Kidney (tissue), 14 donors: ENCODE measurements around the gene PHF21B. TPM values are rescaled to one million over a fixed set of nuclear protein-coding genes. Genes with fewer than 3 reads are reported as not detected.
"Not testable (repeated sequence)": the region's sequence is repeated elsewhere in the genome, so short reads cannot be mapped to it uniquely, and the experiment has no call there.

Experiments used
- DNase-seq, 5 donors: peaks; one replicate each; pipeline ENCODE4 v3.0.0-alpha.2; 2013 to 2020
- FAIRE-seq: peaks from 2 replicates; lab custom pipeline; 2012; peaks lifted over from hg19 to GRCh38; lab: Jason Lieb, UNC
- H3K27ac ChIP-seq, 2 donors: one replicate each; pipeline ENCODE4 v1.7.0; 2013; ENCODE audit warnings: low read depth in 2 of 2, low read length in 2 of 2, inconsistent platforms in 1 of 2
- H3K27me3 ChIP-seq: one replicate; pipeline ENCODE4 v1.7.1; 2013; ENCODE audit warnings: low read length, inconsistent platforms; ENCODE audit not compliant: control insufficient read depth, insufficient read depth
- H3K36me3 ChIP-seq, 3 donors: one replicate each; pipeline versions ENCODE4 v1.7.0 to v1.7.1; 2013; ENCODE audit warnings: low read length in 3 of 3, control low read depth in 1 of 3, inconsistent platforms in 1 of 3; ENCODE audit not compliant: insufficient read depth in 3 of 3, control insufficient read depth in 2 of 3
- H3K4me1 ChIP-seq, 3 donors: one replicate each; pipeline versions ENCODE4 v1.7.0 to v1.7.1; 2013; ENCODE audit warnings: low read length in 3 of 3, inconsistent platforms in 1 of 3, low read depth in 1 of 3; ENCODE audit not compliant: control insufficient read depth in 2 of 3, insufficient read depth in 2 of 3
- H3K4me3 ChIP-seq, 3 donors: one replicate each; pipeline versions ENCODE4 v1.7.0 to v1.8.1; 2013; ENCODE audit warnings: low read length in 3 of 3, control low read depth in 1 of 3, inconsistent platforms in 1 of 3
- H3K9ac ChIP-seq, 3 donors: one replicate each; pipeline versions ENCODE4 v1.7.0 to v1.7.1; 2013; ENCODE audit warnings: low read length in 3 of 3, control low read depth in 1 of 3, inconsistent platforms in 1 of 3
- H3K9me3 ChIP-seq, 3 donors: one replicate each; pipeline versions ENCODE4 v1.7.0 to v1.7.1; 2013; ENCODE audit warnings: low read length in 3 of 3, control low read depth in 1 of 3, inconsistent platforms in 1 of 3; ENCODE audit not compliant: control insufficient read depth in 2 of 3, insufficient read depth in 1 of 3
- CTCF ChIP-seq: IDR thresholded peaks from 3 replicates; pipeline ENCODE4 v1.5.1; 2012; ENCODE audit warnings: mild to moderate bottlenecking, moderate library complexity, borderline replicate concordance; ENCODE audit not compliant: insufficient read depth; ENCODE audit errors: extremely low read depth
- intact Hi-C: fragments of 100-400 bp; cut with DNase I; formaldehyde crosslinking; loops from one replicate; pipeline ENCODE4 v1.11.1; 2022
- polyA plus RNA-seq: library from polyadenylated mRNA; stranded (reverse); fragments of 350-450 nt; fragmentation: Illumina TruSeq; extraction: RNeasy Lipid Tissue Mini Kit (QIAGEN cat#74804); gene quantifications from one replicate; pipeline ENCODE4 v1.2.3, GENCODE V29; 2014; ENCODE audit warnings: low read depth, low replicate concordance; ENCODE audit not compliant: insufficient read depth
- total RNA-seq: library from RNA; stranded (reverse); fragmentation: NEBNext Ultra II Directional; extraction: Animal tissue kit (Norgen Biotek cat#: 25700); gene quantifications from one replicate; pipeline ENCODE4 v1.2.1, GENCODE V29; 2021
- donor health status: control.
- donor health status: control.
- donor health status: control.
- donor health status: control.
- donor health status: control.
- donor health status: DM: yes; HTN: yes; CAD: no.
- donor health status: Normal renal cell carcinoma (clear cell type).

PHF21B gene
- total and polyA plus RNA-seq, 2 donors from 2014 or later = 1.1 to 2.8 TPM

- Histone ChIP-seq H3K4me1 (no peaks in the 10 kb centered on the region), H3K9me3 (no peaks in the 10 kb centered on the region), H3K27ac (no peak overlapping the region), H3K4me3 (no peak overlapping the region), H3K9ac (no peak overlapping the region), H3K36me3 (no peaks in the 10 kb centered on the region), H3K27me3 (no peaks in the 10 kb centered on the region)
- intact Hi-C loops = no loop called here
- DNase-seq = no peak
- no peak for FAIRE-seq
- no peak for TF ChIP-seq CTCF
These were observed 45.1 kb downstream of the PHF21B start for GRCh38 chr22:44964722-44965078.

GRCh38 chr22:44963832-44964721, 45.7 kb downstream of the PHF21B start:
- H3K9ac ChIP-seq = no peak overlapping the region
- no peaks in the 10 kb centered on the region for H3K4me1 ChIP-seq
- FAIRE-seq (no peak), DNase-seq (no peak)
- H3K27me3 ChIP-seq = no peaks in the 10 kb centered on the region
- TF ChIP-seq CTCF = no peak
- H3K36me3 ChIP-seq = no peaks in the 10 kb centered on the region
- intact Hi-C loops = no loop called here
- no peak overlapping the region for H3K27ac ChIP-seq
- H3K9me3 ChIP-seq = no peaks in the 10 kb centered on the region
- no peak overlapping the region for H3K4me3 ChIP-seq

- Histone ChIP-seq H3K9ac (no peak overlapping the region), H3K36me3 (no peaks in the 10 kb centered on the region), H3K27me3 (no peaks in the 10 kb centered on the region), H3K27ac (no peak overlapping the region), H3K4me3 (no peak overlapping the region), H3K9me3 (no peaks in the 10 kb centered on the region), H3K4me1 (no peaks in the 10 kb centered on the region)
- DNase-seq (no peak), FAIRE-seq (no peak)
- intact Hi-C loops = no loop called here
- no peak for TF ChIP-seq CTCF
These were observed 46.9 kb downstream of the PHF21B start for GRCh38 chr22:44962741-44963454.

- intact Hi-C loops, DNase-seq, H3K27ac ChIP-seq, H3K4me1 ChIP-seq, H3K9me3 ChIP-seq, H3K36me3 ChIP-seq, H3K27me3 ChIP-seq, H3K4me3 ChIP-seq, H3K9ac ChIP-seq, FAIRE-seq: not testable (repeated sequence)
These were observed 48.1 kb downstream of the PHF21B start for GRCh38 chr22:44961682-44962081.
